GM19463 (cell line): ENCODE data around the gene CHID1.

Source experiments
- ATAC-seq: cut with Tn5 transposase; IDR thresholded peaks from one replicate; pipeline ENCODE4 v1.9.1; 2021; ENCODE audit warnings: mild to moderate bottlenecking, moderate library complexity; ENCODE audit not compliant: unreplicated experiment

The CHID1 gene

GRCh38 chr11:850775-851763, 59.5 kb downstream of the CHID1 start:
- no peak for ATAC-seq

GRCh38 chr11:849951-850774, 60.4 kb downstream of the CHID1 start:
- ATAC-seq: no peak

GRCh38 chr11:849104-849824, 61.3 kb downstream of the CHID1 start:
- no peak for ATAC-seq

DNA sequence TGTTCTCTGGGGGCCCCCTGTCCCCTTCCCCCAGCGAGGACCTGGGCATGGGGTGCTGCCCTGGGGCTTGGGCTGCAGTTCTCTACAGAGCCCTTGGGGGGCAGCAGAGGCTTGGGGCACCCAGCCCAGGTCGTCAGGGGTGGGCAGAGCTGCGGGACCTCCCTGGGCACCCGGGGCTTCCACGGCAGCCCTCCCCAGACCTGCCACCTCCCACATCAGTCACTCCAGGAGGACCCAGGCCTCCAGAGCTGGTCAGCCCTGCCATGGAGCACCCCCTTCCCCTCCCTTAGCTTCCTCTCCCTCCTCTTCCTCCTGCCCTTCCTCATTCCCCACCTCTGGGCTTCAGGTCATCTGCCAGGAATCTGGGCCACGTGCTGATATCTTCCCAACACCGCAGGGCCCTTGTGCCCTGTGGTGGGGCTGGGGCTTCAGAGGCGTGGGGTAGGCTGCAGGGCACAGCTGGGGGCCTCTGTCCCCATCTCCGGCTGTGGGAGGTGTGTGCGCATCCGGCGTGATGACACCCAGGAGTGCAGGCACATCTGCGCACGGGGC, 62.2 kb downstream of the CHID1 start:
- no peak for ATAC-seq

DNA sequence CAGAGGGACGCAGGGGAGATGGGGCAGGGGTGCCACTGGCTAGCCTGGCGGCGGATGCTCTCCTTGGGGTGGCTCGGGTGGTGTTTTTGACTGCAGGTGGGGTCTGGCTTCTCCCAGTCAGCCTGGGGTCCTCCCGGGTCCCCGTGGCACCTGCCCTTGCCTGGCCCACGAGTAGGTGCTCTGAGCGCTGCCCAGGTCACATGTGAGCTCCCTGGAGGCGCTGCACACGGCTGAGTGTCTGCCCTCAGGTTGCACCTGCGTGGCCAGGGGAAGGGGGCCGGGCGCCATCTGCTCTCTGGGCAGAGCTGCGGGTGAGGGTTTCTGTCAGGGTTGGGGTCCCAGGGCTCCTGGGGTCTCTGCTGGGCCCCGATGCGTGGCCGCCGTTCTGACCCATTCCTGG, 62.7 kb downstream of the CHID1 start:
- ATAC-seq: no peak

- no peak for ATAC-seq
Measured at GRCh38 chr11:846496-847098, 64.0 kb downstream of the CHID1 start.

DNA sequence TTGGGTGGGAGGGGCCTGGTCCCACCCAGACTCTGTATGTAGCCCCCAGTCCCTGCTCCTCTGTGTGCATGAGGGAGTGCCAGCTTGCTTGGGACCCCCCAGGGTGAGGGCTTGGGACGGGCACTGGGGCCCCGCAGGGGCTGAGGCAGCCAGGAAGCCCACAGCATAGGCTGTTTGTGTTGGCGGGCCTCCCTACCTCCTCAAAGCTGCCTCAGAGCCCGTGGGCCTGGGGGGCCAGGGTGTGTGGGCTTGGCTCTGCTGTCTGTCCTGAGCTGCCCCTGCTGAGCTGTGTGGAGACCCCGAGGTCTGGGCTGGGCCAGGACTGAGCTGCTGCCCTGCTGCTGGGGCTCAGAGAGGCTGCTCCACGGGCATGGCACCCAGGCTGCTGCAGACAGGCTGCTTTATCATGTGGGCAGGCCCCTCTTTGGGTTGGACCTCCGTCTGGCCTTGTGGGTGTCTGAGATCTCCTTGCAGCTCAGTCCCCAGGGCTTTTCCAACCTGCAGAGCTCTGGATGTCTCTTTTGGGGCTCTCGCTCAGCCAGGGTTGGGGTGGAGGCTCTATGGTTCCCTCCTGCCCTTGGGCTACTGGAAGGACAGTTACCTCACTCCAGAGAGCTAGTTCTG, 64.6 kb downstream of the CHID1 start:
- ATAC-seq: no peak

- ATAC-seq: no peak
Measured at GRCh38 chr11:844693-845644, 65.6 kb downstream of the CHID1 start.

GRCh38 chr11:843818-844692, 66.6 kb downstream of the CHID1 start:
- no peak for ATAC-seq

- peak; percentile 3 for ATAC-seq
Measured at GRCh38 chr11:843086-843734, 67.4 kb downstream of the CHID1 start.

DNA sequence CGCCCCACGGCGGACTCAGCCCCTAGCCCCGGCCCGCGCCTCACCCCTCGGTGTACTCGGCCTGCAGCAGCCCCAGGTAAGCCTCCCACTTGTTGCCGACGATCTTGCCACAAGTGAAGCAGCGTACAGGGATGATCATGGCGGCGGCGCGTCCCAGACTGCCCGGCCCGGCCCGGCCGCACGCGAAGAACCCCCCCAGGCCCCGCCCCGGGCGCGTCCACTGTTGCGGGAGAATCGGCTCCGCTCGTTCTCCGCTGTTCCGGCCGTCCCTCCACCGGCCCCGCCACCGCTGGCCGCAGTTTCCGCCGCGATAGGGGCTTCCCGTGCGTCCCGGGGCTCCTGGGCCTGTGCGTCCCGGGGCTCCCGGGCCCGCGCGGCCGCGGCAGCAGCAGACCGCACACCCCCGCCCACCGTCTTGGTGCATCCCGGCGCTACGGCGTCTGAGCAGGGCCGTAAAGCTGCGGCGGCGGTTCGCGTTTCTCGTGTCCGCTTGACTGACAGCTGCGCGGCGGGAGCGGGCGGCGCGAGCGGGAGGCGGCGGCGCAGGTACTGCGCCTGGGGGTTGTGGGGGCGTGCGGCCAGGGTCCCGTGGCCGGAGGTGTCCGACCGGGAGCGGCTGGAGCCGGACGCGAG, 68.1 kb downstream of the CHID1 start, which contains the start of the genes POLR2L and TSPAN4:
POLR2L (minus strand) TSS at position 160 of the 633 bp plus-strand sequence; CDS start at position 139, 21 bp downstream.
TSPAN4 (plus strand) TSS at position 483 of the 633 bp plus-strand sequence. CDS start 7,453 bp downstream, outside the sequence.
- peak; percentile 61 for ATAC-seq

DNA sequence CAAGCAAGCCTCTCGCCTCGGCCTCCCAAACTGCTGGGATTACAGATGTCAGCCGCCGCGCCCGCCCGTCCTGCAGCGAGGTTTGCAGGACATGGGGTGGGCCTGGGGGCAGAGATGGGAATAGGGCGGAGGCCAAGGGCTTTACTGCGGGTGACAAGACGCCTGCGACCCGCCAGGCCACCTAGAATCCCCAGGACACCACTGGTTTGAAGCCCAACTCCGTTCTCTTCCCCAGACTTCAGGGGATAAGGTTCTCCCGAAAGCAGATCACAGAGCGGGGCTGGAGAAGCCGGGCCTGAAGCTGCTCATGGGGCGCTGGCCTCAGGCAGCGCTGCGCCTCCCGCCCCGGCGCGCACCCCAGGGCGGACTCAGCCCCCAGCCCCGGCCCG, 68.6 kb downstream of the CHID1 start:
- ATAC-seq: peak; percentile 20

DNA sequence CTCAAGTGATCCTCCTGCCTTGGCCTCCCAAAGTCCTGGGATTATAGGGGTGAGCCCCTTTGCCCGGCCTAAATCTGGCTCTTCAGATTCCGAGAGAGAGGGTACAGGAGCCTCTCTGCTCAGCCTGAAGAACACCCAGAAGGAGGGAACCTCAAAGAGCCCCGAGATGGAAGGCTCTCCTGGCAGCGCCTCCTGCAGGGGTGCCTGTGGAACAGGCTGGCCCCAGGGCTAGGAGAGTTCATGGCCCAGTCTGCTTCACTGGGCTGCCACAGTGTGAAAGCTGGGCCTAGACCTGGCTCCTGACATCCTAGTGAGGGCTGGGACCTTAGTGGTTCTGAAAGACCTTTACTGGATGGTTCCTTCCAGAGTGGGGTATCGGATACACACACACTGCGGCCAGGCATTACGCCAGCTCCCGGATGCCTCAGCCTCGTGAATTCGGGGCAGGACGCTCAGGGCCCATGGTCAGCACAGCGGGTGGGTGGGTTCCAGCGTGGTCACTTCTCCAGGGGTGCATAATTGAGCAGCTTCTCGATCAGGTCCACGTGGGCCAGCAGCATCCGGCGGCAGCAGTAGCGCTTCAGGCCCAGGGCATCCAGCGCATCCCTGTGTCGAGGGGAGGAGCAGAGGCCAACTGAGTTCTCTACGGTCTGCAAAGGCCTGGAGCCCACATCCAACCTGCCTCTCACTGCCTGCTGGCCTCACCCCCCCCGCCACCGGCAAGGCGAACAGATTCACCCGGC, 70.6 kb downstream of the CHID1 start:
- ATAC-seq: no peak

GRCh38 chr11:839280-839623, 71.4 kb downstream of the CHID1 start:
- no peak for ATAC-seq

DNA sequence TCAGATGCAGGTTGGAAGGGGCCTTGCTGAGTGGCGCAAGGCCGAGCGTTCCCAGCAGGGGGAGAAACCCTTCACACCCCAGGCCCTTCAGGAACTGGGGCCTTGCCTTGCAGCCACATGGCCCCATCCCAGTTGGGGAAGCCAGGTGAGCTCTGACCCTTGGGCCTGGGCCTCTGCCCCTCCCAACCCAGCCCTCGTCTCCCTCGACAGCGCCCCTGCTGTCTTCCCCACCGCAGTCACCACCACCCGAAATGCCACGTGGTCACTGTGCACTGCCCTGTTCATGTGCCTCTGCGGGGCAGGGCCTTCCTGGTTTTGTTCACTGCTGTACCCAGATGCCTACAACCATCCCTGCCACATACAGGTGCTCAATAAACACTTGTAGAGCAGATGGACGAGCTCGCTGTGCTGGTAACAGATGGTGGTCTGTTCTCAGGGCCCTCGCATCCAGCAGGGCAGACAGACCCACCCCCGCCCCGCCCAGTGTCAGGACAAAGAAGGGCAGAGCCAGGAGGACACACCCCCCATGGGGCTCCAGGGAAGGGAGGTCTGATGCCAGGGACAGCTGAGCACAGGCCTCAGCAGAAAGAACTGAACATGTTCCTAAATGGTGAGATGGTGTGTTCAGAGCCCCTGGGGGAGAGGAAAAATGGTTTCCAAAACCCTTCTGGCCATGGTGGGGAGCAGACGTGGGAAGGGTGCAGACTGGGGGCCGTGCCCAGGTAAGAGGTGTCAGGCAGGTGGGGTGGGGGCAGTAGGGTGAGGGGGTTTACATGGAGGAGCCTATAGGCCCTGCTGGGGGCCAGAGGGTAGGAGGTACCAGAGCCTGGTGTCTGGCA, 72.0 kb downstream of the CHID1 start:
- no peak for ATAC-seq
